ENCODE data around the gene AHI1.
A peak's percentile ranks its signal among the peaks of the same experiment; 100 is the strongest.

The AHI1 gene

DNA sequence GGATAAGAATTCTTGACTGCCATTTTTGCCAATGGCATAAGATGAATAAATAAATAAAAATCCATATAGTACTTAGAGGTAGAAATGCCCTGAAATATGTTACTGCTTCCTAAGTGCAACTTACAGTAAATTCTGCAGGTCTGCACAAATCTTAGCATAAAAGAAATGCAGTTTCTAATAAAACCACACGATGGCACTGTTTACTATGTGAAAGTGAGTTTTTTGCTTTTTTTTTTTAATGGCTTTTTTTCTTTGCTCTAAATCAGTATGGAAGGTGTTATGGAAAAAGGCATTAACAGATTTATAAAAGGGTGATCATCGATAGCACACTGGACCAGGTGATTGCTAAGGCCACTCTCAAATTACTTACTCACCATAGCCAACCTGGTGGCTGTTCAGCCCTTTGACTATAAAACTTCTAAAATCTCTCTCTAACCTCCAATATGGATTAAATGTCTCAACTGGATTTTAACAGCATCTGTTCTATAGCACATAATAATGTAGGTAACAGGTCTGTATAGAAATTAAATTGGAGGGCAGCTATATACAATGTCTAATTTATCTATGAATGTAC is 45.8 kb downstream of the AHI1 start:
- DNase-seq (ENCODE audit: low spot score): peak; percentile 72

DNA sequence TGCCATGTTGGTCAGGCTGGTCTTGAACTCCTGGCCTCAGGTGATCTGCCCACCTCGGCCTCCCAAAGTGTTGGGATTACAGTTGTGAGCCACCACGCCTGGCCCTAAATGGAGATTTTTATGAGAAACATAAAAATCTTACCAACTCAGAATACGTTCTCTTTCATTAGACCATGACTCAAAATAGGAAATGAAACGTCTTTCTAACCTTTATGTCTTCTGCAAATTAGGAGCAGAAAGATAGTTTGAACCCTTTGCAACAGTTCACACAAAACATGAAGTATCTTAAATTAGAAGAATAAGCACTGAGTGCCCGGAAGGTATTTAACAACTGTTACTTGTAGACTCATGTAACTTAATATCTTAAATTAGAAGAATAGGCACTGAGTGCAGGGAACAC is 48.3 kb downstream of the AHI1 start:
- no peak for DNase-seq (ENCODE audit: low spot score)

DNA sequence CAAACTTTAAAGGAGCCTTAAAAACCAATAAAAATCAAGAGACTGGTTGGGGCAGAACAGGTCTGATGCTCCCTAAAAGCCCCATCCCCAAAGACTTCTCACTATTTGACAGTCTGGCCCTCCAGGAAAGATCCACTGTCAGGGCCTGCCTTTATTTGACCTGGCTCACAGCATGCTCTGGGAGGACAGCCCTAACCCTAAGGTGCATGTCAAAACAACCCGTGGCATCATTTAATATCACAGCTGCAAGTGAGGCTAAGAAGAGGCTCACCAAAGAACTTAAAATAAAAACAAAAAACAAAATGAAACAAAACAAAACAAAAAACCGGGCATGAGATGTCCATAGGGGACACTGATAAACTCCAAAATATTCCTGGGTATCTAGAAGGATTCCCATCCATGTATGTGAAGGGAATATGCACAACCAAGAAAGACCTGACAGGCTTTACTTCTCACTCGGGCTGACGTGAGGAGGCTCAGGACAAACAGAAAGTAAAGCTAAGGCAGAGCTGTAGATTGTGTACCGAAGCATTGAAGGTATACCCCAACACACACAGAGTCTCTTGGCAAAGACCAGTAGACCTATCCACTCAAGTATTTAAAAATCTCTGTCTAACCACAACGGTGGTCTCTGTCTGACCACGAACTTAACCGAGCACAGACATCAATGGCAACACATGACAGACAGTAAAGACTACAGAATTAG is 57.3 kb downstream of the AHI1 start:
- DNase-seq (ENCODE audit: low spot score): no peak

DNA sequence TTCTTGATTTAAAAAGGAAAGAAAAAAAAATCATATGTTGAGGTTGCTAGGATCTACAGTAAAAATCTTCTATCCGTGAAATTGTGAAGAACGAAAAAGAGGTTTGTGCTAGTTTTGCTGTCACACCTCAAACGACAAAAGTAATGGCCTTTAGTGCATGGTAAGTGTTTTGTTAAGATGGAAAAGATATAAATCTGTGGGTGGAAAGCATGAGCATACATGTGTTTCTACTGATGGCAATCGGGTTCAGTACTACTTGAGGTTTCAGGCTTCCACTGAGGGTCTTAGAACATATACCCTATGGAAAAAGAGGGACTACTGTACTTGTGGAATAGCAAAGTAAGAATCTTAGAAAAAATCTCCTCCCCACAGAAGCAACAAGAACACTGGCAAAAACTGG is 58.0 kb downstream of the AHI1 start:
- DNase-seq (ENCODE audit: low spot score): no peak

DNA sequence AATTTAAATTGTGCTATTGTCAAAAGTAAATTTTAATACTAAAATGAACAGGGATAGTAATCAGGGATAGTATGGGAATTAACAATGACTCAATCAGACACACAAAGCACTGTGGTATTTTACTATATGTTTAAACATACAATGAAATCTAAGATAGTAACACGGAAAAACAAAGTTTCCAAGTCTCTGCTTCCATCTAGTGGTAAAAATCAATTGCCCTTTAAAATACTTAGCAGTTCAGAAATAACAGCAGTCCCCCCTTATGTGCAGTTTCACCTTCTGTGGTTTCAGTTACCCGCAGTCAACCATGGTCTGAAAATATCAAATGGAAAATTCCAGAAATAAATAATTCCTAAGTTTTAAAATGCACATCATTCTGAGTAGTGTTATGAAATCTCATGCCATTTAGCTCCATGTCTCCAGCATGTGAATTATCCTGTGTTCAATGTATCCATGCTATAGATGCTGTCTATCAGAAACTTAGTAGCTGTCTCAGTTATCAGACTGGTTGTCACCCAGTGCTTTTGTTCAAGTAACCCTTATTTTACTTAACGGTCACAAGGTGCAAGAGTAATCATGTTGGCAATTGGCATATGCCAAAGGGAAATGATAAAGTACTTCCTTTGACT is 58.5 kb downstream of the AHI1 start:
- DNase-seq (ENCODE audit: low spot score): peak; percentile 73

DNA sequence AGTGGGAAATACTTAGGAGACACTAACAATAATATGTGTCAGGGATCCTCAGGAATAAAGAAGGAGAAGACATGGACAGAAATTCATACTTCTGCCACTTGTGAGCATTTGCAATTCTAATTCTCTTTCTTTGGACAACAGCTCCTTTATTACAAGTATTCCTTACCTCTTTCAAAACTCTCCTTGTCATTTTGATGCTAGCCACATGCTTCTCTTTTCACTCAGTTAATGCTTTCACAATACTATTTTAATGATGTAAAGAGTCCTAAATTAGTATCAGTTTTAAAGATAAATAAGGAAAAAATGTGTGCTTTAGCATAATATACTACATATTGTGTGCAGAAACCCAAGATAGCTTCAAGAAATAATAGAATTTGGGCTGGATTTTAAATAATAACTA is 62.5 kb downstream of the AHI1 start:
- DNase-seq (ENCODE audit: low spot score): no peak

DNA sequence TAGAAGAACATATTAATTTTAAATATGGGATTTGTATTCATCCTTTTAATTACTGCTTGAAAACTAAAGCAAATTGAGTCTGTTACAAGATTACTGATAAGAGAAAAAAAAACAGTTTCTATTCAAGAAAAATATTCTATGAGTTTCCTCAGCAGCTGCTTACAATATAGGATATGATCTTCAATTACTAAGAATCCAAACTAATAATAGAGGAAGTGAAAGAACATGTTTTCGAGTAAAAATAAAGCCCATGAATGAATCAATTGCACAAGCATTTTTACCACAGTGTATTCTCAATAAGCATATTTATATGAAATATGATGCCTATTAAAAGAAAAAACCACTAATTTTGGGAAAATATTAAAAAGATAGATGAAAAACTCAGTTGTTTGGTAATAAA is 63.4 kb downstream of the AHI1 start:
- DNase-seq (ENCODE audit: low spot score): peak; percentile 46

DNA sequence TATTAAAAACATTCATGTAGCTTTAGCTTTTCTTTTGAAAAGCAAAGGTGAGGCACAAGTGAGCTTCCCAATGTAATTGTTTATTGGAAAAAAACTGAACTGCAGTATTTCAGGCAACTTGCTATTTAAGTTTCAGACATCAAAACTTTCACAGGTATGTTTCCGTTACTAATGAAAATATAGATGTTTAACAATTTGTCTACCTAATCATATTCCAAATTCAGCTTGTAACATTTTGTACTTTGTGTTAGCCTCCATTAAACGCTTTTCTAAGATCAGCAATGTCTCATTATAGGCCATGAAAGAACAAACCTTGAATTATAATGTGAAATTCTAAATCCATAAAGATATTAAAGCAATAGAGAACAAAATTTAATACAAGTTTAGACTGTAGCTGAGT is 69.5 kb downstream of the AHI1 start:
- DNase-seq (ENCODE audit: low spot score): no peak

DNA sequence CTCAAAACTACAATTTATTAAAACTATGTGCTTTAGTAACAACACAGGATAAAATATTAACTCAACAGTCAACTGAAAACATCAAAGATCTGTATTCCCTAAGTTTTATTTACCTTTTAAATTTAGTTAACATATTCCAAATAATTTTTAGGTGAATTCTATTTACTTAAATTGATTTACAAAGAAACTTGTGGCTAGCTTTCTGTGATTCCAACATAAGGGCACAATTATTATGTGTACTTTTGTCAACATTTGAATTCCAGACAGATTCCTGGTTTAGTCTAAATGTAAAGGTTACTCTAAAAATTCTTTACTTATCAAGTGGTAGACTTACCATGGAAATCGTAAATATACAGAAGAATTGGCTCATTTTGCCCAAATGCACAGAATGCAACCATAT is 70.7 kb downstream of the AHI1 start:
- no peak for DNase-seq (ENCODE audit: low spot score)

DNA sequence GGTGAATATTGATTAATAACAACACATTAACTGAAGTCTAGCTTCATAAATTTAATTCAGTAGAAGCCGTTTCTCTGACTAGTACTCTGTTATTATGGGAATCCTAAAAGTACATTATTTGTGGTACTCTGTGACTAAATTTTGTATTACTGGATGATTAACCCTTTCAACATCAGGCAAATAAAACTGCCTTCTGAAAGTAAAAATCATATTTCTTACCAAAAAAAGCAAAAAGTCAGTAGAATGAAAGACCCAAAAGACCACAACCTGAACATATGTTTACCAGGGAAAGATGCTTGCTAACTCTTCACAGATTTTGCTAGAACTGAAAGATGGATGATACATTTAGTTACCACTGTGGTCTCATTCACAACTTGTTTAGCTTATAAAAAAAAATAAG is 73.2 kb downstream of the AHI1 start:
- DNase-seq (ENCODE audit: low spot score): no peak

DNA sequence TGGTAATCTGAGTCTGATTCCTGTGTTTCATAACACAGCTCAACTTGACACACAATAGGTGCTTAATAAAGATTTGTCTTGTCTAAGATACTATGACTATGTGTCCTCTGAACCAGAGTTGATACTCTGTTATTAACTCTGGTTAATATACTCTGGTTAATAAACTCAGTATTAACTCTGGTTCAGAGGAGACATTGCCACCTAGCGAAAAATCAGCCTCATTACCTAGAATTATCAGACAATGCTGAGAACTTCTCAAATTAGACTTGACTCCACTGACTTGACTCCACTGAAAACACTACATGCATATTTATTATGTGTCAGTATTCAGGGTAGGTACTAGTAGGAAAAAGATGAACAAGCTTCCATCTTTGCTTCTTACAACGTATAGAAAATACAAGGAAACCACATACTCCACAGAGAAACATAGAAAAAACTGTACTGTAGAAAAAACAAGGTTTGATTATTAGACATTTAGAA is 73.9 kb downstream of the AHI1 start:
- peak; percentile 80 for DNase-seq (ENCODE audit: low spot score)

DNA sequence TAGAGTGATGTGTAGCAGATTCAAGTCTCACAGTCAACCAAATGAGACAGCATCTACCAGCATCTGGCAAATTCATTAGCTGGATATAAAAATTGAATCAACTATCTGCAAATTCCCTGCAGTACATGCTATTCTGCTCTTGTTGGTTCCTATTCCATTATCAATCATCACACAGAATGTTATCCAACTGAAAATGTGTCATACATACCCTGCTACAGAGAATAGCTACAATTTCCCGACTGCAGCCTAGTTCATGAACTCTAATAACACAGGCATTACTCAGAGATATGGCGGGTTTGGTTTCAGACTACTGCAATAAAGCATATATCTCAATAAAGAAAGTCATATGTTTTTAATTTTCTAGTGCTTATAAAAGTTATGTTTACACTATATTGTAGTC is 78.4 kb downstream of the AHI1 start:
- DNase-seq (ENCODE audit: low spot score): no peak

DNA sequence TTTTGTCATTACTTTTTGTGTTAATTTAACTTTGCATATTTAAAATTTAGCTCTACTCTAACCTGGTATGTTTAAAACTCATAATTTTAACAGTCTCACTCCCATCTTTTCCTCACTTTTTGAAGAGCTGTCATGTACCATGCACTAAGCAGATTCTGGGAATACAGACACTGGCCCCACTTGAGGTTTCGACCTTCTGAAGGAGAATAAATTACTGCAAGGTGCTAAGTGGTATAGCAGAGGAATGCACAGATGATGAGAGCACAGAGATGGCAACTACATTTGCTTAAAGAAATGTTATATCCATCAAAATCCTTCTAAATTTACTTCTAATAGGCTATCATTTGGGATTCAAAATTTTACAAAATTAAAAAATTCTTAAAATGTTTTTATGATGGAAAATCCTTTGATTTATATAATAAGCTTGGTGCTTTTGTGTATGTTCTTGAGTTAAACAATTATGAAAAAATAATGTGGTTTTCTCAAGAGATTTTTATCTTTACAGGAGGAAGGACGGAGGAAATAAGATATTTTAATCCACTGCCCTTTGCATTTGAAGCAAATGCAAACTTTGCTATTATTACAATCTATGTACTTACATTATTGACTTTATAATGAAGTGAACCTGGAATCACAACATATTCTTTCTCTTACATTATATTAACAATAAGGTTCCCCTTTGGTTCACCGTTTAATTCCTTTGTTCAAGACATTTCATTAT is 79.3 kb downstream of the AHI1 start:
- DNase-seq (ENCODE audit: low spot score): no peak

DNA sequence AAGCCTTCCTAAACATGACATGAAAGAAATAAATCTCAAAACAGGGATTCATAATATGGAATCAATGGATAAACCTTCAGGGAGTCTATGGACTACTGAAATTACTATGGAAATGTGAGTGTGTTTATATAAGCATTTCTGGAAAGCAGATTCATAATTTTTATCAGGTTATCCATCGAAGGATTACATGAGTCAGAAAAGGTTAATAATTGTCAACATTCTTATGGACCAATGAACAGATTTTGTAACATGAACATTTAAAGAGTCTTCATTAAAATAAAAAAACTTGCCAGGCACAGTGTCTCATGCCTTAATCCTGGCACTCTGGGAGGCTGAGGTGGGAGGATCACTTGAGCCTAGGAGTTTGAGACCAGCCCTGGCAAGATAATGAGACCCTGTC is 84.8 kb downstream of the AHI1 start:
- no peak for DNase-seq (ENCODE audit: low spot score)

DNA sequence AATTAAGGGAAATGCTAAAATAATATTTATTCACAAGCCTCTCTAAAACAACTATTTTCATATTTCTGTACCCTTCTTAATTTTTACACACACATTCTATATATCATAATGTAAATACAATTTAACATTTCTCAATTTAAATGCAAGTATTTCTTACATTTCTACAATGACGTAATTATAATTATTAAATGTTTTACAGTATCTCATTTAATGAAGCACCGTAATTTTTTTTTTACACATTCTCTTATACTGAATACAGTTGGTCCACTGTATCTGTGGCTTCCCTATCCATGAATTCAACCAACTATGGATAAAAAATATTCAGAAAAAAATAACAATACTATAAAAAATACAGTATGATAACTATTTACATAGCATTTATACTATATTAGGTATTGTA is 85.7 kb downstream of the AHI1 start:
- DNase-seq (ENCODE audit: low spot score): no peak

DNA sequence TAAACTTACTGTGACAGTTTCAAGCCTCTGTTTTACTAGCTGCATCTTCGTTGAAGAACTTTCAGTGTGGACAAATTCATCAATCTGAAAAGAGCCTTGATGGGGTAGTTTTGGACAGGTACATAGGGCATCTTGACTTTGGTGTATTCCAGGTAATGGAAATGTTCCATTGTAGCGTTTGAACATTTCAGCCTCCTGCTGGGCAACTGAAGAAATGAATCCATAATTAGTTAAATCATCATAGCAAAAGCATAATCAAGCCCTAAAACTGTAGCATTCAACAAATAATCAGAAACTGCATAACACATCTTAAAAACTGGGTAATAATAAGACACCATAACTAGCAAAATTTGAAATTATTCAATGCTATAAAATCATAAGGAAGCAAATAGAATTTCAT is 86.2 kb downstream of the AHI1 start:
- peak; percentile 21 for DNase-seq (ENCODE audit: low spot score)

DNA sequence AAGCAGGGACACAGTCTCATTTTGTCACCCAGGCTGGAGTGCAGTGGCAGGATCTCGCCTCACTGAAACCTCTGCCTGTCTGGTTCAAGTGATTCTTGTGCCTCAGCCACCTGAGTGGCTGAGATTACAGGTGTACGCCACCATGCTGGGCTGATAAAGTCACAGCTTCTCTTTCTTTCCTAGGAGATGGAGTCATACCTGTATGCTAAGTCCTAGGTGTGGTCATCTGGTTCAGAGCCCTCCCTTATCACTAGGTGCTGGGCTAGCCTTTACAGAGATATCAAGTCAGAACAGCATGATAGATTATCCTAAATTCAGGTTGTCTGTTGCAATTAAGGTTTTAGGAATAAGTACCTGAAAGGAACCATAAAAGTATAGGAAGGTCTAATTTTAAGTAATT is 86.7 kb downstream of the AHI1 start:
- no peak for DNase-seq (ENCODE audit: low spot score)

DNA sequence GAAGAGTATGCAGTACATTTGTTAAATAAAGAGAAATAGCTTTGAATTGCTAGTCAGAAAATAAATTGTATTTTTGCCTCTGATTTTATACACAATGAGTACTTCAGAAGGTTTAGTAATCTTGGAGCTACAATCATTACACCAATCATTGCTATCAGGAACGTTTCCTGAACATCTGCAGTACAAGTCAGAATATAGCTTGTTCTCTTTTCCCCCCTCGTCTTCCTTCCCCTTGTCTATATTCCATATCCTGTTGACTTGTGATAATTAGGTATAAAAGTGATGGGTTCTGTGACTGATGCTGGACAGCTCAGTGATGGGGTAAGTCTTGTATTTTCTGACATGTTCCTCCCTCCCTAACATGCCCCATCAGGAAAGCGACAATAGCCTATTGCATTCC is 94.0 kb downstream of the AHI1 start:
- no peak for DNase-seq (ENCODE audit: low spot score)

DNA sequence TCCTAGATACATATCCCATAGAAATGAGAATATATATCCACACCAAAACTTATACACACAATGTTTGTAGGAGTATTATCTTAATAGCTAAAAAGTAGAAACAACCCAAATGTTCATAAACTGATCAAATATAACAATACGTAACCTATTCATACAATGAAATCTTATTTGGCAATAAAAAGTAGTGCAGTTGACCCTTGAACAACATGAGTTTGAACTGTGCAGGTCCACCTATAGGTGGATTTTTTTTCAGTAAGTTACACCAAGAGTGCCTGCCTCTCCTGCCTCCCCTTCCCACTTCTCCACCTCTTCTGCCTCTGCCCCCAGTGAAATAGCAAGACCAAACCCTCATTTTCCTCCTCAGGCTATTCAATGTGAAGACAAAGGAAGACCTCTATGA is 95.2 kb downstream of the AHI1 start:
- no peak for DNase-seq (ENCODE audit: low spot score)

DNA sequence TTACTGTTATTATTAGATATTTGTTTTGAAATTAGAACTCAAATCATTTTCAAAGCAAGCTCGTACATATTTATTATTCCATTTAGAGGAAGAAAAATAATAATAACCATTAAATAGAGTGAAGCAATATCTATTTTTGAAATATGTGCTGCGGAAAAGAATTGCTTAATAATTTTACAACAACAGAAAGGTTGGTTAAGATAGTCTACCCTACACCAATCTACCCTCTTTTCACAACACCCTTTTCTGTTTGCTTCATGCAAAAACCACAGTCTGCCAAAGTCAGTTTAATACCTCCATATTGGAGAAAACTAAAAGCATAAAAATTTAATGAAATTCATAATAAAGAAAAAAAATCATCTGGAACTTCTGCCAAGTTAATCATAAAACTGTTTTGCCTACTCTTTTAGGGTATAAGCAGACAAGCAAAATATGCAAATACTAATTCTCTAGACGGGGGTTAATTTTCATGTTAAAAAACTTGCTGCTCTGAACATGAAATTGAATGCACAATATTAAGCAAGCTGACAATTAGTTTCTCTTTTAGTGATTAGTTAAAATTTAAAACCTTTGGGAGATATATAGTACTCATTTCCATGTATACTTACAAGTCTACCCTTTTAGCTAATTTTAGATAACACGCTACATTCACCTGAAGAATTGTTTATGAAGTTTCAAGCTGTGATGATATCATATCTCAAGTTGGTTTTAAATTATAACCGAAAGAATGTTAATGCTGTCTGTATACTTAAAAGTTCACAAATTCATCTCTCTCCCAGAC is 100.2 kb downstream of the AHI1 start:
- DNase-seq (ENCODE audit: low spot score): no peak

DNA sequence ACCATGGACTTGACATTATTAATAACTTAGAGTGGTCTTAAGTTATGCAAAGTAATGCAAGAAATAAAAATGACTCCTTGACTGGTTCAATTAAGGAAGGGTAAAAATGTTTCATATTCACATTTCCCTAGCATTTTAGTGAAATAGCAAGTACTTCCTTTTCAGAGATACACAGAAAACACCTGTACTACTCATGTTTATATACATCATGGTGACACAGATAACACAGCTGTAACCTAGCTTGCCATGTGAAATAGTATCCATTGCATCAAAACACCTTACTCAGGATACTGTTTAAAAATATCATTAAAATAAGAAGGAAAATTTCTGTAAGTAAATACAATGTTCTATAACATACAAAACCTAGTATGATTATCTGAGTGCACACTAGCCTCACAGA is 102.4 kb downstream of the AHI1 start:
- peak; percentile 25 for DNase-seq (ENCODE audit: low spot score)

DNA sequence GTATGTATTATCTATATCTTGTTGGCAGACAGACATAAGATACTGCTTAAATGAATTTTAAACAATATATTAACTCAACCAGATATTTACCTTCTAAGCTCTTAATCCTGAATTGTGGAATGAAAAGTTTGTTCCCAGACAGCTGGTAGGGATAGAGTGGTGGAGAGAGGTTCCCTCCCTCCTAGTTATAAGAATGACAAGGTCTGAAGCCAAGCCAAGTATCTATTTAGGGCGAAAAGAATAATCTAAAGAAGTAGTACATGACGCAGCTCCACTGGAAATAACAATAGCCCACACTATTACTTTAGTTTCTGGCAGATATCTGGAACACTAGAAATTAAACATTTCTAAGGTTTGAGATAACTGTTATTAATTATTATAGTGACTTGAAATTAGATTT is 104.3 kb downstream of the AHI1 start:
- no peak for DNase-seq (ENCODE audit: low spot score)

Data from NAMALWA (cell line).